B cell (primary cell): ENCODE measurements around the gene STK24.

Source experiments
- EZH2 ChIP-seq: IDR thresholded peaks from 2 replicates; pipeline ENCODE4 v1.6.1; 2012; ENCODE audit warnings: borderline replicate concordance, low read depth, mild to moderate bottlenecking, moderate library complexity, low read length; ENCODE audit not compliant: insufficient read depth, poor library complexity, severe bottlenecking
- TF ChIP-seq, protein P1 (sequence below): fragments of 200-600 bp; IDR thresholded peaks from one replicate; pipeline ENCODE4 v1.8.0; 2022; ENCODE audit warnings: antibody characterized with exemption, mild to moderate bottlenecking

DNA sequence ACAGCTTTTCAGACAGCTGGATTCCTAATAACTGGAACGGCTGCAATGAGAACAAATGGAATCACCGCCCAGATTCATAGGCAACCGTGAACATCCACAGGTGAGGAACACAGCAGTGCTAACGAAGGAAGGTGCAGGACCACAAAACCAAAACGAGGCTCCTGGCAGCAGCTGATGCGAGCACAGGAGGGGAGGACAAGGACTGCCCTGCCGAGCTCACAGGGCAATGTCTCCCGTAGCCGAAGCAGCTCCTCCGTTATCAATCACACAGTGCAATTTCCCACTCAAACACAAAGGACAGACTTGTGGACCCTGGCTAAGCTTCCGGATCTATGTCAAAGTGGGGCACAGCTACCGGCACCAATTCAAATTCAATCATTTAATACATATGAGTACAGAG lies 70.6 kb downstream of the STK24 start:
- TF ChIP-seq, protein P1, sequence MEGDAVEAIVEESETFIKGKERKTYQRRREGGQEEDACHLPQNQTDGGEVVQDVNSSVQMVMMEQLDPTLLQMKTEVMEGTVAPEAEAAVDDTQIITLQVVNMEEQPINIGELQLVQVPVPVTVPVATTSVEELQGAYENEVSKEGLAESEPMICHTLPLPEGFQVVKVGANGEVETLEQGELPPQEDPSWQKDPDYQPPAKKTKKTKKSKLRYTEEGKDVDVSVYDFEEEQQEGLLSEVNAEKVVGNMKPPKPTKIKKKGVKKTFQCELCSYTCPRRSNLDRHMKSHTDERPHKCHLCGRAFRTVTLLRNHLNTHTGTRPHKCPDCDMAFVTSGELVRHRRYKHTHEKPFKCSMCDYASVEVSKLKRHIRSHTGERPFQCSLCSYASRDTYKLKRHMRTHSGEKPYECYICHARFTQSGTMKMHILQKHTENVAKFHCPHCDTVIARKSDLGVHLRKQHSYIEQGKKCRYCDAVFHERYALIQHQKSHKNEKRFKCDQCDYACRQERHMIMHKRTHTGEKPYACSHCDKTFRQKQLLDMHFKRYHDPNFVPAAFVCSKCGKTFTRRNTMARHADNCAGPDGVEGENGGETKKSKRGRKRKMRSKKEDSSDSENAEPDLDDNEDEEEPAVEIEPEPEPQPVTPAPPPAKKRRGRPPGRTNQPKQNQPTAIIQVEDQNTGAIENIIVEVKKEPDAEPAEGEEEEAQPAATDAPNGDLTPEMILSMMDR, result no peak
- no peak for TF ChIP-seq EZH2
